HG02885 (cell line): ENCODE data around the gene DTNBP1.

Source experiments
- ATAC-seq: cut with Tn5 transposase; IDR thresholded peaks from one replicate; pipeline ENCODE4 v1.9.1; 2021; ENCODE audit warnings: mild to moderate bottlenecking; ENCODE audit not compliant: unreplicated experiment, poor library complexity

Gene DTNBP1

GRCh38 chr6:15491255-15491985 is 171.4 kb downstream of the DTNBP1 start:
- ATAC-seq, result no peak

GRCh38 chr6:15490242-15491100 is 172.4 kb downstream of the DTNBP1 start:
- no peak for ATAC-seq

DNA sequence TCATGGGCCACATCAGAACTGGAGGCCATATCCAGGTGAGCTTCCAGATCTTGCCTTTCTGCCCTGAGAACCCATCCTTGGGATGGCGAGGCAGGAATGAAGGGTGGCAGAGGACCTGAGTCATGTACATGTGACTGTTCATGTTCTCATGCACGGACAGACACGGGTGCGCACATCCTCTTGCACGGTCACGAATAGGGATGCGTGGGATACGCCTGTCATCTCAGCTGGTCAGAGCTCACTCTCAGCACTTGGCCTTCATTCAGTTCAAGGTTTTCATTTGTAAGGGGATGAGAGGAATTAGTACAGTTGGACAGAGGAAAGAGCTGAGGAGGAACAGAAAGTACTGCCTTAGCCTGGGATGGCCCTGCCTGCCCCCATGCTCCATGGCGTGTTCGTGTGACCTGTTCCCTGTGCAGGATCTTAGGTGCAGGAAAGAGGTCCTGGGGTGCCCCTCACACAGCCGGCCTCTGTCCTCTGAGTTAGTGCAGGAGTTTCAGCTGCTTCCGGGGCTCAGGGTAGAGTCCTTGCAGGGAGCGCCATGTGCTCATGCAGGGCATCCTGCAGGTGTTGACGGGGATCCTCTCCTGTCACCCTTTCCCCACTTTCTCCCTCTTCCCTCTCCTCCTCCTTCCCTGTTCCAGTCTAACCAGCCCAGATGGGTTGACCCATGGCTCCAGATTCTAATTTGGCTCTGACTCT is 173.4 kb downstream of the DTNBP1 start:
- no peak for ATAC-seq

GRCh38 chr6:15487262-15487661 is 175.6 kb downstream of the DTNBP1 start:
- no peak for ATAC-seq

GRCh38 chr6:15485936-15486335 is 176.9 kb downstream of the DTNBP1 start:
- no peak for ATAC-seq

DNA sequence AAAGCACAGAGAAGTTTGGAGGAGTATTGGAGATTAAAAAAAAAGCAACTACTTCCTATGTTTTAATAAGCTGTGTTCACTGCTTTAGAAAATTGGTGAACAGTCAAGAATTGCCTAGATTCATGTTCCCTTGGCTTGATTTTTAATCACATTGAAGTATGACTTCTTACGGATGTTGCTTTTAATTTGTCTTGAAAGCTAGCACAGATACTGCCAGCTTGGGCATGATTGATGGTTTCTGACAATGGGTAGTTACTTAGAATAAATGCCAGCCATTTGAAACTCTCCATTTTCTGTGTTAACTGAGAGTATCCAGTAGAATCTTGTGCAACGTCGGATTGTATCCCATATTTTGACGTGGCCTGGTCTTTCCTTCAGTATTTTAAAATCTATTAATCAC is 178.0 kb downstream of the DTNBP1 start:
- no peak for ATAC-seq

DNA sequence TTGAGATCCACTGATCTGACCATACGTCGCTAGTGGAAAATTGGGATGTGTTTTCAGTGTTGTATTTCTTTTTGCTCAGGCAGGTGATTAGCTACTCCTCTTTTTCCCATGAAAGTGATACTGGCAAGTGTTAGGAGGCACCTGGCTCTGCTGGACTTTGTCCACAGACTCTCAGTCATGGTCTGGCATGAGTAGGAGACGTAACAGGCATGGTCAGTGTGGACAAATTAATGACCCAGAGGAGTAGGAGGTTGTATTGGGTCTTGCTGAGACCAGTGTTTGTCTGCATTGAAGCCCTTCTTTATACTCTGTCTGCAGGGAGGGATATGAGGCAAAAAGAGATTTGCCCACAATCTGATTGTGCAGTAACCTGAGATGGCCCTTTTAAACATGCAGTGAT is 178.7 kb downstream of the DTNBP1 start:
- no peak for ATAC-seq

GRCh38 chr6:15483060-15483459 is 179.8 kb downstream of the DTNBP1 start:
- no peak for ATAC-seq

GRCh38 chr6:15481390-15482291 is 181.2 kb downstream of the DTNBP1 start:
- ATAC-seq, result no peak

GRCh38 chr6:15480525-15480924 is 182.3 kb downstream of the DTNBP1 start:
- no peak for ATAC-seq

DNA sequence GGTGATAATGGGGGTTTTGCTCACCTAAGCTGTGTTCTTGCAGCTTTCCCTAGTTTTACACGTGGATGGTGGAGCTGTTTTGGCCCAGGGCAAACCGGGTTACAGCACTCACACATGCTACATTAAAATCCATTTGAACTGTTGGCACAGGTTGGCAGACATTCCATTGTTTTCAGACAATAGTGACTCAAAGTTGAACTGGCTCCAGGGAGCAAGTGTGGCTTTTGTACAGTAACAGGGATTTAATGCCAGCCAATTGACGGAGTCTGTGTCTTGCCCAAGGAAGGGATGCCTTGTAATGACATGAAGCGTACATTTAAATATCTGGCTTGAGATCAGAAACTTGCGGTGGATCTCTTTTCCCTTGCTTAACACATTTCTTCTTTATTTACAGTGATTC is 183.1 kb downstream of the DTNBP1 start:
- no peak for ATAC-seq

DNA sequence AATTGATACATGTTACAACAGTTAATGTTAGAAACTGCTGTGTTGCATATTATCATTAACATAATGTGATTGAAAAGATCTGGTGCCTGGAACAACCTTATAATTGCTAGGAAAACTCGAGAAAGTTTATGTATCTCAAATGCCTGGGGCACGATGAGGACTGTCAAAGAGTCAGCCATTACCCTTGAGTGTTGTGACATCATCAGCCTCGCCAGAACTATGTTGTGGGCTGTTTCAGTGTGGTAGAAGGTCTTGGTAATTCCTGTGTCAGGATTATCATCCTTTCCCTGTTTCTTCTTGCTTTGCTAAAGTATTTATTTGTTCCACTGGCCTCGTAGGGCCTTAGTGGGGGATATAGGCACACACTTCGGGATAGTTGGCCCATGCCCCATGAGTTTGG is 185.1 kb downstream of the DTNBP1 start:
- no peak for ATAC-seq

GRCh38 chr6:15476631-15477380 is 186.0 kb downstream of the DTNBP1 start:
- no peak for ATAC-seq

DNA sequence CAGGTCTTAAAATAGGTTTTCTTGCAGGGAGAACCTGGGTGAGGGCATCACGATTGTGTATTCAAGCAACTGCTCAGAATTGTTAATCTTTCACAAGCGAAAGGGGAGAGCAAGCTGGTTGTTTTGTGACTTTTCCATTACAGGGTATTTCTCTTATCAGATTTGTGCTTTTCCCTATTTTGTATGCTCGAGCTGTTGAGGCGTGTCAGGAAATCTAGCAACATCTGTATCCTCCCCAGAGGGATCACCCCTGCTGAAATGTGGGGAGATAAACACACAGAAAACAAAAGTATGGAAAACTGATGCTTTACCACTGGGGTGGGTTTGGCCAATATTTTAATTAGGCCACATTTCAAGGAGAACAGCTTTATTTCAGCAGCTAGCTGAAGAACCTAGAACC is 187.0 kb downstream of the DTNBP1 start:
- ATAC-seq, result no peak

GRCh38 chr6:15475261-15475660 is 187.6 kb downstream of the DTNBP1 start:
- no peak for ATAC-seq

DNA sequence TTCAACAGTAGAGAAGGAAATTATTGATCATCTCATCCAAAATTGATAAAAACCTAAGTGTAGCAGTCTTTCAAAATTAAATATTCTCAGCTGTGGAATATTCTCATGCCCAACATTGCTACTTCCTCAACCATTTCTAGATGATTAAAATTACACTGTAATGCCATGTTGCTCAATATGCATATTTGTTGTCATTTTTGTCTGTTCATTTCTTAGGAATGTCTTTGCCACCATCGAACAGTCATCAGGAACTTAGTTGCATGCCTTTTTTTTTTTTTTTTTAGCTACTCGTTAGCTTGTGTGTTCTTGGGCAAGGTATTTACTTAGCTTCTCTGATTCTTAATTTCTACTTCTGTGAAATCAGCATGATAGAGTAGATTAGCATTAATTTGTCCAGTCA is 188.6 kb downstream of the DTNBP1 start:
- ATAC-seq, result no peak

GRCh38 chr6:15473741-15474161 is 189.1 kb downstream of the DTNBP1 start:
- ATAC-seq, result no peak

DNA sequence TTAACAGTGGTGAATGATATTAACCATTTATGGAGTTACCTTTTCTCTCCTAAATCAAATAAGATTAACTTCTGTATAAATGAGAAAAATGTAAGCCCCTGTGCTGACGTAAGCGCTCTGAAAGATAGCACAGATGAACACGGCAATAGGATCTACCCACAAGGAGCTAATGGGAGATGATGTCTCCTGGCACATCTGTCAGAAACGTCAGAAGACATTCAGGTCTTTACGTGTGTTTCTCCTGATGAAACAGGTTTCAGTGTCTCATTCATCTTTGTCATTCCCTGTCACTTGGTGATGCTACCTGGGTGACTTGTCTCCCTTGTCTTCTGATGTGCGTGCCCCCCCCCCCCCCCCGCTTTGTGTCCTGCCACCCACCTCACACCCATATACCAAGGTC is 189.7 kb downstream of the DTNBP1 start:
- ATAC-seq, result no peak
